WERI-Rb-1 (cell line): ENCODE results near the gene PACS1.

Experiments
- DNase-seq: peaks from one replicate; pipeline ENCODE4 v3.0.0-alpha.2; 2020
- H3K27ac ChIP-seq: fragments of 250-450 bp; sonication (Bioruptor Pico); 2 replicates; pipeline ENCODE4 v1.5.1; 2020; ENCODE audit warnings: mild to moderate bottlenecking, moderate library complexity
- H3K27me3 ChIP-seq: fragments of 250-450 bp; sonication (Bioruptor Pico); 2 replicates; pipeline ENCODE4 v1.5.1; 2021; ENCODE audit warnings: mild to moderate bottlenecking, low read depth, moderate library complexity; ENCODE audit not compliant: insufficient read depth, severe bottlenecking
- H3K36me3 ChIP-seq: fragments of 250-450 bp; sonication (Bioruptor Pico); 2 replicates; pipeline ENCODE4 v1.5.1; 2020; ENCODE audit warnings: mild to moderate bottlenecking, moderate library complexity
- H3K4me3 ChIP-seq: 2 replicates; pipeline ENCODE4 v1.5.1; 2011; ENCODE audit warnings: low read depth, mild to moderate bottlenecking, control low read depth, low read length
- H3K9me3 ChIP-seq: fragments of 250-450 bp; sonication (Bioruptor Pico); 2 replicates; pipeline ENCODE4 v1.5.1; 2021; ENCODE audit warnings: mild to moderate bottlenecking, moderate library complexity; ENCODE audit not compliant: severe bottlenecking
- TF ChIP-seq, protein P1 (sequence below): IDR thresholded peaks from 2 replicates; pipeline ENCODE4 v1.5.1; 2011; ENCODE audit warnings: low read depth, mild to moderate bottlenecking, control low read depth, inconsistent platforms, low read length

Gene PACS1

DNA sequence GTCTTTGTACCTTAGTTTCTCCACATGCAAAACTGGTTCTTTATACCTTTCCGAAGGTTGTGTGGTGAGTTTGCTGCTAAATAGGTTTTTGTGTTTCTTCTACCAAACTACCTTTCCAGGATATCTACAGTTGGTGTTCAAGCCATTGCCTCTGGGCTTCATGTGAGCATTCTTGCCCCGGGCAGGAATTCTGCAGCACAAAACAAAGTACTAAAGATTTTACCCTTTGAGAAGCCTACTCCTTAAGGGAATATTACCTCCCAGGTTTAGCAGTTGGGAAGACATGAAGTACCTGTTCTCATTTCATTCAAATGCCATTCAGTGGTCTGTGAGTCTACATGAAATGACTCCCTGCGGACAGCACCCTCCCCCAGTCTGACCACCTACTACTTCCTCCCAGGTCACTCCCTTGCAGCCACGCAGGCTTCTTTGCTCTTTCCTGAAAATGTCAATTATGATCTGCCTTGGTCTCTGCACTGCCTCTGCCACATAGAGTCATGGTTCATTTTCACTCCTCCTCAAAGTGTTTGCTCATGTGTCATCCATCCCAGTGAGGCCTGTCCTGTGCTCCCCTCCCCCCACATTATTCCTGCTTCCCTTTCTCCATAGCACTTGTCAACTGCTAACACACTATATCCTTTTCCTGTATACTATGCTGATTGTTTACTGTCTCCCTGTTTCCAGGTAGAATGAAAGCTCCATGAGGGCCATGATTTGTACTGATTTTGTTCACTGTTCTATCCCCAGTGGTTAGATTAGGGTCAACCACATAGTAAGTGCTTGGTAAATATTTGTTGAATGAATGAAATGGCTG is 36.9 kb downstream of the PACS1 start:
- DNase-seq: no peak
- Histone ChIP-seq H3K27me3 (no peaks in the 10 kb centered on the region), H3K9me3 (no peaks in the 10 kb centered on the region), H3K4me3 (no peak overlapping the region), H3K27ac (no peak overlapping the region), H3K36me3 (no peaks in the 10 kb centered on the region)
- TF ChIP-seq, protein P1, sequence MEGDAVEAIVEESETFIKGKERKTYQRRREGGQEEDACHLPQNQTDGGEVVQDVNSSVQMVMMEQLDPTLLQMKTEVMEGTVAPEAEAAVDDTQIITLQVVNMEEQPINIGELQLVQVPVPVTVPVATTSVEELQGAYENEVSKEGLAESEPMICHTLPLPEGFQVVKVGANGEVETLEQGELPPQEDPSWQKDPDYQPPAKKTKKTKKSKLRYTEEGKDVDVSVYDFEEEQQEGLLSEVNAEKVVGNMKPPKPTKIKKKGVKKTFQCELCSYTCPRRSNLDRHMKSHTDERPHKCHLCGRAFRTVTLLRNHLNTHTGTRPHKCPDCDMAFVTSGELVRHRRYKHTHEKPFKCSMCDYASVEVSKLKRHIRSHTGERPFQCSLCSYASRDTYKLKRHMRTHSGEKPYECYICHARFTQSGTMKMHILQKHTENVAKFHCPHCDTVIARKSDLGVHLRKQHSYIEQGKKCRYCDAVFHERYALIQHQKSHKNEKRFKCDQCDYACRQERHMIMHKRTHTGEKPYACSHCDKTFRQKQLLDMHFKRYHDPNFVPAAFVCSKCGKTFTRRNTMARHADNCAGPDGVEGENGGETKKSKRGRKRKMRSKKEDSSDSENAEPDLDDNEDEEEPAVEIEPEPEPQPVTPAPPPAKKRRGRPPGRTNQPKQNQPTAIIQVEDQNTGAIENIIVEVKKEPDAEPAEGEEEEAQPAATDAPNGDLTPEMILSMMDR: no peak

DNA sequence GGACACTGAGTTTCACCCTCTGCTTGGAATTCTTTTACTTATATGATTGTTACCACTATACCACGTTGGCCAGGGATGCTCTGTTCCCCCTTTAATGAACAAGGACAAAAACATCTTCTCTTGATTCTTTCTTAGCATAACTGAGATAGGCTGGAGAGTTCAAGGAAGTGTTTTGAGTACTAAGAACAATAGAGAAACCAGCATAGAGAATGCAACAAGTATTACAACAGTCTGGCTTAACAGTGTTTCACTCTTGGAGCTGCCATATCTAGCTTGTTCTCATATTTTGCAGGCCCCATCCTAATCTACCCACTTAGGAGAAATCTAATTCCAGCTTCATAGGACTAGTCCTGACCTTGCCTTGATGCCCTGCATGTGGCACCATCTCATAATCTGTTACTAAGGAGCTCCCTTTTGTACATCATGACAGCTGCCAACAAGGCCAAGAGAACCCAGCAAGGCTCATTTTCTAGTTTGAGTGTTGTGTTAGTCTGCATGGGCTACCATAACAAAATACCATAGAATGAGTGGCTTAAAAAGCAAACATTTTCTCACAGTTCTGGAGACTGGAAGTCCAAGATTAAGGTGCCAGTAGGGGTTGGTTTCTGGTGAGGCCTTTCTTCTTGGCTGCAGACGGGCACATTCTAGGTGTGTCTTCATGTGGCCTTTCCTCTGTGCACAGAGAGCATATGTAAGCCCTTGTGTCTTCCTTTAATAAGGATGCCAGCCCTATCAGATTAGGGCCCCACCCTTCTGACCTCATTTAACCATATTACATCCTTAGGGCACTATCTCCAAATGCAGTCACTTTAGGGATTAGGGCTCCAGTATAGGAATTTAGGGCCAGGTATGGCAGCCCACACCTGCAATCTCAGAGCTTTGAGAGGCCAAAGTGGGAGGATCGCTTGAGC is 37.8 kb downstream of the PACS1 start:
- H3K27ac ChIP-seq: no peak overlapping the region
- TF ChIP-seq, protein P1: no peak
- H3K27me3 ChIP-seq: no peaks in the 10 kb centered on the region
- no peak overlapping the region for H3K4me3 ChIP-seq
- DNase-seq: no peak
- no peaks in the 10 kb centered on the region for H3K36me3 ChIP-seq
- H3K9me3 ChIP-seq: no peaks in the 10 kb centered on the region

DNA sequence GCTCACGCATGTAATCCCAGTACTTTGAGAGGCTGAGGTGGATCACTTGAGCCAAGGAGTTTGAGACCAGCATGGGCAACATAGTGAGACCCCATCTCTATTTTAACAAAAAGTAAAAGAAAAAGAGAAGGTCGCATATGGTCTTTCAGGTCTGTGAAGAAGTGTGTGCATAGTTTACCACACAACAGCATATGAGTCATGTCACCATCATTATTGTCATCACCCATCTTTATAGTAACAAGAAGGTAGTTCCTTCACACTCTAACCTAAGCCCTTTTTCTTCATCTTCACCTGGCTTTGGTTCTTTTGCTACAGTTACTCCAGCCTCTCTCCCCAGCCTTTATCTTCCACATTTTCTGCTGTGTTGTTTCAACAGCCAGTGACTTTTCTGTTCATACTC is 39.2 kb downstream of the PACS1 start:
- no peak overlapping the region for H3K27ac ChIP-seq
- H3K27me3 ChIP-seq: no peaks in the 10 kb centered on the region
- TF ChIP-seq, protein P1: no peak
- H3K4me3 ChIP-seq: no peak overlapping the region
- DNase-seq: no peak
- no peaks in the 10 kb centered on the region for H3K9me3 ChIP-seq
- H3K36me3 ChIP-seq: no peaks in the 10 kb centered on the region

DNA sequence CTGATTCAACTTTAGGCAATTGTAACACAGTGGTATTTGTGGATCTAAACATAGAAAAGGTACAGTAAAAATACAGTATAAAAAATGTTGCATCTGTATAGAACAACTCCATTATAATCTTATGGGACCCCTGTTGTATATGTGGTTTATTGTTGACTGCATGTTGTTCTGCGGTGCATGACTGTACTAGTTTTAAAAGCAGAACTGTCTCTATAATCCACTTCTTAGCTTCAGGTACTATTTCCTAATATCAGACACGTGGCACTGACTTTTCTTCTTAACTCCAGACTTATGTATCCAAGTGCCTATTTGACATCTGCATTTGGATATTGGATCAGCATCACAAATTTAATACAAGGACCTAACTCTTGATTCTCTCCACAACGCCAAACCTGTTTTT is 41.1 kb downstream of the PACS1 start:
- TF ChIP-seq, protein P1: no peak
- no peak for DNase-seq
- no peaks in the 10 kb centered on the region for H3K36me3 ChIP-seq
- no peaks in the 10 kb centered on the region for H3K9me3 ChIP-seq
- H3K27ac ChIP-seq: no peak overlapping the region
- H3K4me3 ChIP-seq: no peak overlapping the region
- H3K27me3 ChIP-seq: no peaks in the 10 kb centered on the region

DNA sequence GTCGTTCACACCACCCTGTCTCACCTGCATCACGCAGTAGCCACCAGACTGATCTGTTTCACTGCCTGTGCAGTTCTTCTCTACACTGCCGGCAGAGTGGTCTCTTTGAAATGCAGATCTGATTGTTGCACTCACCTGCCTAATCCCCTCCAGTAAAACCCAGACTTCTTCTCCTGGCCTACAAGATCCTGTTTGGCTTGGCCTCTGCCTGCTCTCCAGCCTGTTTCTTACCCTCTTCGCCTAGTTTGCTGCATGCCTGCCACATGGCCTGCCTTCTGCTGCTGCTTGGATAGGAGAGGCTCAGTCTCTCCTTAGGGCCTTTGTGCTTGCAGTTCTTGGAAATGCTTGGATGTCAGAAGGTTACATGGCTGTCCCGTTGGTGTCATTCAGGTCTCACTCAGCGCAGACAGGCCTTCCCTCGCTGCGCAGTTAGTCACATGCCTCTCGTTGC is 42.0 kb downstream of the PACS1 start:
- DNase-seq: peak; percentile 19
- H3K4me3 ChIP-seq: no peak overlapping the region
- no peak overlapping the region for H3K27ac ChIP-seq
- no peaks in the 10 kb centered on the region for H3K27me3 ChIP-seq
- no peaks in the 10 kb centered on the region for H3K36me3 ChIP-seq
- TF ChIP-seq, protein P1: no peak
- H3K9me3 ChIP-seq: no peaks in the 10 kb centered on the region
